T1000 (cell line): Measurements from ENCODE around the gene SP110.
"Not testable (repeated sequence)": the region's sequence is repeated elsewhere in the genome, so short reads cannot be mapped to it uniquely, and the experiment has no call there.

Experiments used
- DNase-seq: peaks from one replicate; lab custom pipeline; 2025; ENCODE audit warnings: mixed read lengths; lab: John Stamatoyannopoulos, UW

SP110 gene

GRCh38 chr2:230124757-230125431 lies 94.9 kb downstream of the SP110 start:
- no peak for DNase-seq

- DNase-seq, result no peak
Measured at GRCh38 chr2:230124235-230124634, 95.5 kb downstream of the SP110 start.

GRCh38 chr2:230120376-230120775 lies 99.4 kb downstream of the SP110 start:
- not testable (repeated sequence) for DNase-seq

GRCh38 chr2:230119827-230120226 lies 100.0 kb downstream of the SP110 start:
- not testable (repeated sequence) for DNase-seq
